Central memory CD8-positive, alpha-beta T cell (primary cell): ENCODE data around the gene PROM2.

Experiments
- ATAC-seq: fragments of 150-1000 bp; cut with Tn5 transposase; replicated peaks from 2 replicates; pipeline ENCODE4 v1.10.0; 2022; ENCODE audit warnings: mild to moderate bottlenecking, moderate FRiP score, moderate number of reproducible peaks; ENCODE audit not compliant: poor library complexity, severe bottlenecking; ENCODE audit errors: extremely low read depth
- DNase-seq, 2 donors: peaks; one replicate each; pipeline ENCODE4 v3.0.0; 2021; ENCODE audit warnings: low spot score in 2 of 2
- H3K27ac Mint-ChIP-seq: one replicate; pipeline ENCODE4 v1.8.0; 2022; ENCODE audit warnings: low read depth, mild to moderate bottlenecking, moderate library complexity, mixed read lengths
- H3K27me3 Mint-ChIP-seq: one replicate; pipeline ENCODE4 v1.8.0; 2022; ENCODE audit warnings: mixed read lengths
- H3K36me3 Mint-ChIP-seq: one replicate; pipeline ENCODE4 v1.8.0; 2022; ENCODE audit warnings: mild to moderate bottlenecking, moderate library complexity, mixed read lengths; ENCODE audit not compliant: insufficient read depth
- H3K4me1 Mint-ChIP-seq: one replicate; pipeline ENCODE4 v1.8.0; 2022; ENCODE audit warnings: mixed read lengths
- H3K4me3 Mint-ChIP-seq: one replicate; pipeline ENCODE4 v1.8.0; 2022; ENCODE audit warnings: mild to moderate bottlenecking, moderate library complexity, mixed read lengths
- H3K9me3 Mint-ChIP-seq: one replicate; pipeline ENCODE4 v1.8.0; 2022; ENCODE audit warnings: mixed read lengths

PROM2 gene

GRCh38 chr2:95281786-95282185, 7.5 kb downstream of the PROM2 start:
- no peak for DNase-seq
- ATAC-seq: no peak
- Mint-ChIP-seq H3K4me3 (no peak overlapping the region), H3K4me1 (no peaks in the 10 kb centered on the region), H3K27ac (no peak overlapping the region), H3K27me3 (peaks cover 8% of the 10 kb centered on the region), H3K36me3 (no peaks in the 10 kb centered on the region), H3K9me3 (no peaks in the 10 kb centered on the region)

- no peaks in the 10 kb centered on the region for H3K4me1 Mint-ChIP-seq
- no peaks in the 10 kb centered on the region for H3K36me3 Mint-ChIP-seq
- ATAC-seq (no peak), DNase-seq (no peak)
- H3K27ac Mint-ChIP-seq: no peak overlapping the region
- H3K9me3 Mint-ChIP-seq: no peaks in the 10 kb centered on the region
- peaks cover 8% of the 10 kb centered on the region for H3K27me3 Mint-ChIP-seq
- H3K4me3 Mint-ChIP-seq: no peak overlapping the region
Observed at GRCh38 chr2:95282458-95282857, 8.2 kb downstream of the PROM2 start.

GRCh38 chr2:95283562-95283961, 9.3 kb downstream of the PROM2 start:
- no peaks in the 10 kb centered on the region for H3K9me3 Mint-ChIP-seq
- H3K4me3 Mint-ChIP-seq: no peak overlapping the region
- H3K36me3 Mint-ChIP-seq: no peaks in the 10 kb centered on the region
- H3K27me3 Mint-ChIP-seq: no peaks in the 10 kb centered on the region
- no peak overlapping the region for H3K27ac Mint-ChIP-seq
- no peaks in the 10 kb centered on the region for H3K4me1 Mint-ChIP-seq
- no peak for ATAC-seq
- no peak for DNase-seq

GRCh38 chr2:95284886-95285541, 10.8 kb downstream of the PROM2 start:
- Mint-ChIP-seq H3K9me3 (peaks cover 1% of the 10 kb centered on the region), H3K27me3 (no peaks in the 10 kb centered on the region), H3K4me3 (no peak overlapping the region), H3K27ac (no peak overlapping the region), H3K4me1 (no peaks in the 10 kb centered on the region), H3K36me3 (no peaks in the 10 kb centered on the region)
- no peak for ATAC-seq
- no peak for DNase-seq

- ATAC-seq (no peak), DNase-seq (no peak)
- H3K27ac Mint-ChIP-seq: no peak overlapping the region
- no peaks in the 10 kb centered on the region for H3K36me3 Mint-ChIP-seq
- H3K4me3 Mint-ChIP-seq: no peak overlapping the region
- H3K4me1 Mint-ChIP-seq: no peaks in the 10 kb centered on the region
- peaks cover 7% of the 10 kb centered on the region for H3K9me3 Mint-ChIP-seq
- no peaks in the 10 kb centered on the region for H3K27me3 Mint-ChIP-seq
Observed at GRCh38 chr2:95285542-95285932, 11.3 kb downstream of the PROM2 start.

- DNase-seq (no peak), ATAC-seq (no peak)
- Mint-ChIP-seq H3K27me3 (no peaks in the 10 kb centered on the region), H3K36me3 (no peaks in the 10 kb centered on the region), H3K9me3 (peaks cover 14% of the 10 kb centered on the region), H3K27ac (no peak overlapping the region), H3K4me1 (no peaks in the 10 kb centered on the region), H3K4me3 (no peak overlapping the region)
Observed at GRCh38 chr2:95287336-95287735, 13.1 kb downstream of the PROM2 start.

GRCh38 chr2:95287806-95288205, 13.6 kb downstream of the PROM2 start:
- no peak overlapping the region for H3K4me3 Mint-ChIP-seq
- no peak for ATAC-seq
- H3K36me3 Mint-ChIP-seq: no peaks in the 10 kb centered on the region
- no peak for DNase-seq
- H3K27ac Mint-ChIP-seq: no peak overlapping the region
- no peaks in the 10 kb centered on the region for H3K4me1 Mint-ChIP-seq
- H3K9me3 Mint-ChIP-seq: peaks cover 16% of the 10 kb centered on the region
- H3K27me3 Mint-ChIP-seq: no peaks in the 10 kb centered on the region

- peaks cover 16% of the 10 kb centered on the region for H3K9me3 Mint-ChIP-seq
- no peaks in the 10 kb centered on the region for H3K4me1 Mint-ChIP-seq
- no peak for DNase-seq
- no peaks in the 10 kb centered on the region for H3K36me3 Mint-ChIP-seq
- no peak overlapping the region for H3K27ac Mint-ChIP-seq
- ATAC-seq: no peak
- H3K27me3 Mint-ChIP-seq: no peaks in the 10 kb centered on the region
- no peak overlapping the region for H3K4me3 Mint-ChIP-seq
Observed at GRCh38 chr2:95289253-95289652, 15.0 kb downstream of the PROM2 start.

GRCh38 chr2:95291222-95291621, 17.0 kb downstream of the PROM2 start:
- Mint-ChIP-seq H3K4me3 (no peak overlapping the region), H3K9me3 (peaks cover 16% of the 10 kb centered on the region), H3K27me3 (peaks cover 4% of the 10 kb centered on the region), H3K27ac (no peak overlapping the region), H3K4me1 (no peaks in the 10 kb centered on the region), H3K36me3 (no peaks in the 10 kb centered on the region)
- ATAC-seq: no peak
- DNase-seq: no peak

- no peak for DNase-seq
- peaks cover 19% of the 10 kb centered on the region for H3K27me3 Mint-ChIP-seq
- peaks cover 16% of the 10 kb centered on the region for H3K9me3 Mint-ChIP-seq
- ATAC-seq: no peak
- peaks cover 5% of the 10 kb centered on the region for H3K4me1 Mint-ChIP-seq
- no peaks in the 10 kb centered on the region for H3K36me3 Mint-ChIP-seq
- H3K4me3 Mint-ChIP-seq: no peak overlapping the region
- no peak overlapping the region for H3K27ac Mint-ChIP-seq
Observed at GRCh38 chr2:95292623-95293260, 18.5 kb downstream of the PROM2 start.

- DNase-seq: no peak
- ATAC-seq: no peak
- Mint-ChIP-seq H3K4me3 (no peak overlapping the region), H3K27me3 (peaks cover 29% of the 10 kb centered on the region), H3K4me1 (peaks cover 5% of the 10 kb centered on the region), H3K27ac (no peak overlapping the region), H3K9me3 (peaks cover 16% of the 10 kb centered on the region), H3K36me3 (no peaks in the 10 kb centered on the region)
Observed at GRCh38 chr2:95294579-95295250, 20.5 kb downstream of the PROM2 start.

- Mint-ChIP-seq H3K27me3 (peaks cover 29% of the 10 kb centered on the region), H3K4me1 (peaks cover 5% of the 10 kb centered on the region), H3K4me3 (no peak overlapping the region), H3K27ac (no peak overlapping the region), H3K9me3 (peaks cover 11% of the 10 kb centered on the region), H3K36me3 (no peaks in the 10 kb centered on the region)
- DNase-seq (no peak), ATAC-seq (no peak)
Observed at GRCh38 chr2:95295376-95295775, 21.1 kb downstream of the PROM2 start.

- H3K4me3 Mint-ChIP-seq: no peak overlapping the region
- DNase-seq: no peak
- no peak for ATAC-seq
- peaks cover 6% of the 10 kb centered on the region for H3K9me3 Mint-ChIP-seq
- peaks cover 5% of the 10 kb centered on the region for H3K4me1 Mint-ChIP-seq
- H3K36me3 Mint-ChIP-seq: no peaks in the 10 kb centered on the region
- peaks cover 29% of the 10 kb centered on the region for H3K27me3 Mint-ChIP-seq
- H3K27ac Mint-ChIP-seq: no peak overlapping the region
Observed at GRCh38 chr2:95296011-95296410, 21.8 kb downstream of the PROM2 start.
